Inflammatory macrophage (primary cell): ENCODE results near the gene CHST13.

Source experiments
- DNase-seq, 2 donors: peaks; one replicate each; pipeline ENCODE4 v3.0.0-alpha.2; 2020 to 2022
- total RNA-seq, 18 experiments: gene quantifications; one replicate each; lab custom pipeline; 2026; ENCODE audit warnings: mixed read lengths in 6 of 18, inconsistent platforms in 2 of 18; lab: John Stamatoyannopoulos, UW

The CHST13 gene
- 0.35 to 10.1 (median 3.0) reads per million in 18 experiments for total RNA-seq

GRCh38 chr3:126523745-126524428 lies at the start of gene CHST13:
Gene CHST13 (plus strand): TSS chr3:126524155. CDS start chr3:126524333, 178 bp downstream.
- DNase-seq, result peak; percentile 41 to 75

- DNase-seq, result peak; percentile 48 to 72
These were observed 49.2 kb upstream of the CHST13 start for GRCh38 chr3:126474498-126475412.

- peak; percentile 96 to 99 for DNase-seq
These were observed 48.4 kb upstream of the CHST13 start, which contains the start of gene ZXDC for GRCh38 chr3:126475413-126476114. Gene ZXDC (minus strand): TSS chr3:126475891. CDS start chr3:126475865, 26 bp downstream.

GRCh38 chr3:126476166-126477060 lies 47.5 kb upstream of the CHST13 start:
- DNase-seq, result no peak

- no peak for DNase-seq
These were observed 46.9 kb upstream of the CHST13 start for GRCh38 chr3:126477061-126477380.

- no peak for DNase-seq
These were observed 45.2 kb upstream of the CHST13 start for GRCh38 chr3:126478581-126479310.

GRCh38 chr3:126479642-126480041 lies 44.3 kb upstream of the CHST13 start:
- no peak for DNase-seq

GRCh38 chr3:126480206-126480605 lies 43.7 kb upstream of the CHST13 start:
- DNase-seq, result no peak

- no peak for DNase-seq
These were observed 43.1 kb upstream of the CHST13 start for GRCh38 chr3:126480861-126481260.

GRCh38 chr3:126481808-126482502 lies 42.0 kb upstream of the CHST13 start:
- DNase-seq, result no peak

- DNase-seq, result no peak
These were observed 41.3 kb upstream of the CHST13 start for GRCh38 chr3:126482503-126483255.

- no peak for DNase-seq
These were observed 40.6 kb upstream of the CHST13 start for GRCh38 chr3:126483321-126483761.

GRCh38 chr3:126484148-126484547 lies 39.8 kb upstream of the CHST13 start:
- DNase-seq, result no peak

GRCh38 chr3:126484662-126485061 lies 39.3 kb upstream of the CHST13 start:
- DNase-seq, result no peak

GRCh38 chr3:126485176-126485897 lies 38.6 kb upstream of the CHST13 start:
- no peak for DNase-seq

GRCh38 chr3:126485956-126486355 lies 38.0 kb upstream of the CHST13 start:
- DNase-seq, result no peak

- DNase-seq, result no peak
These were observed 37.6 kb upstream of the CHST13 start for GRCh38 chr3:126486360-126486847.

GRCh38 chr3:126487151-126487771 lies 36.7 kb upstream of the CHST13 start:
- DNase-seq, result peak; percentile 2 to 37
